CD8-positive, alpha-beta memory T cell (primary cell): ENCODE results near the gene NMBR. TPM values are rescaled to one million over a fixed set of nuclear protein-coding genes. Genes with fewer than 3 reads are reported as not detected.
A peak's percentile ranks its signal among the peaks of the same experiment; 100 is the strongest.
"Not testable (repeated sequence)": the region's sequence is repeated elsewhere in the genome, so short reads cannot be mapped to it uniquely, and the experiment has no call there.

Source experiments
- CTCF ChIA-PET: fragments of 350-600 bp; sonication (Branson Sonifier 250); formaldehyde crosslinking; loops from one replicate; lab custom pipeline; 2021; ENCODE audit warnings: antibody characterized with exemption; lab: Charles Lee
- POLR2A ChIA-PET: fragments of 350-600 bp; sonication (Branson Sonifier 250); formaldehyde crosslinking; loops from one replicate; lab custom pipeline; 2021; ENCODE audit warnings: antibody characterized with exemption; lab: Charles Lee
- DNase-seq, 5 donors: peaks; one replicate each; pipeline versions ENCODE4 v3.0.0 to v3.0.0-alpha.2; 2020 to 2022; ENCODE audit warnings: mixed read lengths in 1 of 5
- H3K27ac ChIP-seq: one replicate; pipeline ENCODE4 v1.7.0; 2013; ENCODE audit warnings: low read depth, mild to moderate bottlenecking, low read length, moderate library complexity
- H3K27me3 ChIP-seq: 2 replicates; pipeline ENCODE4 v1.7.0; 2013; ENCODE audit warnings: low read length, mild to moderate bottlenecking; ENCODE audit not compliant: insufficient read depth, poor library complexity, severe bottlenecking
- H3K36me3 ChIP-seq: 2 replicates; pipeline ENCODE4 v1.7.0; 2013; ENCODE audit warnings: mild to moderate bottlenecking, low read length, moderate library complexity; ENCODE audit not compliant: insufficient read depth
- H3K4me1 ChIP-seq: 2 replicates; pipeline ENCODE4 v1.7.0; 2013; ENCODE audit warnings: mild to moderate bottlenecking, low read length, moderate library complexity; ENCODE audit not compliant: insufficient read depth
- H3K4me3 ChIP-seq: 2 replicates; pipeline ENCODE4 v1.7.0; 2013; ENCODE audit warnings: mild to moderate bottlenecking, low read length
- H3K9me3 ChIP-seq: 2 replicates; pipeline ENCODE4 v1.7.0; 2013; ENCODE audit warnings: mild to moderate bottlenecking, low read length
- H3K27ac Mint-ChIP-seq, 8 donors: one replicate each; pipeline ENCODE4 v1.8.0; 2020 to 2021; ENCODE audit warnings: mixed read lengths in 8 of 8, mild to moderate bottlenecking in 6 of 8, inconsistent platforms in 3 of 8, moderate library complexity in 3 of 8
- H3K27me3 Mint-ChIP-seq, 2 donors: one replicate each; pipeline ENCODE4 v1.8.0; 2020 to 2021; ENCODE audit warnings: mixed read lengths in 2 of 2, mild to moderate bottlenecking in 1 of 2, moderate library complexity in 1 of 2
- H3K36me3 Mint-ChIP-seq, 3 donors: one replicate each; pipeline ENCODE4 v1.8.0; 2020 to 2021; ENCODE audit warnings: mixed read lengths in 3 of 3, inconsistent platforms in 1 of 3, mild to moderate bottlenecking in 1 of 3
- H3K4me1 Mint-ChIP-seq, 3 donors: one replicate each; pipeline ENCODE4 v1.8.0; 2020 to 2021; ENCODE audit warnings: mixed read lengths in 3 of 3, inconsistent platforms in 1 of 3, mild to moderate bottlenecking in 1 of 3
- H3K4me3 Mint-ChIP-seq, 7 donors: one replicate each; pipeline ENCODE4 v1.8.0; 2020 to 2021; ENCODE audit warnings: mixed read lengths in 7 of 7, mild to moderate bottlenecking in 6 of 7, moderate library complexity in 4 of 7, inconsistent platforms in 2 of 7
- H3K9me3 Mint-ChIP-seq, 5 donors: one replicate each; pipeline ENCODE4 v1.8.0; 2020 to 2022; ENCODE audit warnings: mixed read lengths in 5 of 5, mild to moderate bottlenecking in 3 of 5, moderate library complexity in 2 of 5, inconsistent platforms in 1 of 5
- polyA plus RNA-seq: library from polyadenylated mRNA; unstranded; fragments of 300-500 nt; fragmentation: Illumina TruSeq; gene quantifications from one replicate; pipeline ENCODE4 v1.2.3, GENCODE V29; 2021
- total RNA-seq, 2 experiments: library from RNA; stranded (reverse); gene quantifications; one replicate each; pipeline ENCODE4 v1.2.3, GENCODE V29; 2021

Gene NMBR
- total RNA-seq (not detected), polyA plus RNA-seq (not detected)

- DNase-seq, result peak; percentile 94 to 98 (median 97)
- Mint-ChIP-seq H3K27me3 (peaks cover 0 to 4% of the 10 kb centered on the region in 2 donors), H3K4me3 (peak within 1 kb of the TSS; percentile 90 to 96 (median 95)), H3K27ac (peak within 1 kb of the TSS; percentile 82 to 94 (median 92)), H3K9me3 (no peaks in the 10 kb centered on the region), H3K4me1 (peaks cover 57 to 71% (median 66%) of the 10 kb centered on the region in 3 donors), H3K36me3 (peaks cover 0 to 25% (median 5%) of the 10 kb centered on the region in 3 donors)
- peaks cover 39% of the 10 kb centered on the region for H3K4me1 ChIP-seq
- H3K9me3 ChIP-seq, result no peaks in the 10 kb centered on the region
- H3K27ac ChIP-seq, result peak within 1 kb of the TSS; percentile 82
- H3K36me3 ChIP-seq, result no peaks in the 10 kb centered on the region
- H3K27me3 ChIP-seq, result no peaks in the 10 kb centered on the region
- POLR2A ChIA-PET, result interaction anchor here (0.5 kb wide), 1 partner anchor 226 kb away, joined by 4 read pairs; no protein-coding TSS in a partner anchor
- CTCF ChIA-PET, result interaction anchor here (0.7 to 2.0 kb wide), 11 partner anchors 8 to 1304 kb away, joined by 3 to 11 read pairs (median 4); partner anchors contain the start of genes ADAT2 and PEX3
- peak within 1 kb of the TSS; percentile 93 for H3K4me3 ChIP-seq
Observed at GRCh38 chr6:142146828-142147662, at the start of gene NMBR, which contains the start of gene VTA1. TSS of gene NMBR (minus strand) at chr6:142147122. CDS start at chr6:142088658, 58,464 bp downstream. TSS of gene VTA1 (plus strand) at chr6:142147263. CDS start at chr6:142147288, 25 bp downstream.

GRCh38 chr6:142195862-142196541, 49.1 kb upstream of the NMBR start:
- no peak for DNase-seq
- CTCF ChIA-PET, result interaction anchor here (1.8 to 2.3 kb wide), 2 partner anchors 12 to 49 kb away, joined by 4 to 7 read pairs; partner anchors contain the start of genes NMBR and VTA1
- H3K9me3 ChIP-seq, result no peaks in the 10 kb centered on the region
- H3K4me1 Mint-ChIP-seq, result peaks cover 39 to 58% (median 47%) of the 10 kb centered on the region in 3 donors
- peaks cover 3 to 52% (median 9%) of the 10 kb centered on the region in 3 donors for H3K36me3 Mint-ChIP-seq
- no peaks in the 10 kb centered on the region for H3K9me3 Mint-ChIP-seq
- no peaks in the 10 kb centered on the region for H3K27me3 ChIP-seq
- H3K27me3 Mint-ChIP-seq, result no peaks in the 10 kb centered on the region
- no peak overlapping the region for H3K4me3 ChIP-seq
- peaks cover 19% of the 10 kb centered on the region for H3K36me3 ChIP-seq
- peak overlapping the region in 2 of 8 donors; percentile 44 to 63 for H3K27ac Mint-ChIP-seq
- H3K27ac ChIP-seq, result no peak overlapping the region
- no peaks in the 10 kb centered on the region for H3K4me1 ChIP-seq
- no peak overlapping the region for H3K4me3 Mint-ChIP-seq
- POLR2A ChIA-PET, result no interaction called here

GRCh38 chr6:142193621-142194020, 46.7 kb upstream of the NMBR start:
- Histone ChIP-seq H3K27ac (no peak overlapping the region), H3K4me1 (no peaks in the 10 kb centered on the region), H3K27me3 (no peaks in the 10 kb centered on the region), H3K9me3 (no peaks in the 10 kb centered on the region), H3K36me3 (no peaks in the 10 kb centered on the region), H3K4me3 (no peak overlapping the region)
- peaks cover 38 to 59% (median 57%) of the 10 kb centered on the region in 3 donors for H3K4me1 Mint-ChIP-seq
- no peak overlapping the region for H3K4me3 Mint-ChIP-seq
- no peak for DNase-seq
- no peak overlapping the region for H3K27ac Mint-ChIP-seq
- ChIA-PET CTCF (no interaction called here), POLR2A (no interaction called here)
- peaks cover 7 to 49% (median 10%) of the 10 kb centered on the region in 3 donors for H3K36me3 Mint-ChIP-seq
- no peaks in the 10 kb centered on the region for H3K9me3 Mint-ChIP-seq
- H3K27me3 Mint-ChIP-seq, result no peaks in the 10 kb centered on the region

- DNase-seq, result no peak
- no peaks in the 10 kb centered on the region for H3K36me3 ChIP-seq
- no peaks in the 10 kb centered on the region for H3K4me1 ChIP-seq
- Mint-ChIP-seq H3K9me3 (no peaks in the 10 kb centered on the region), H3K36me3 (peaks cover 7 to 45% (median 10%) of the 10 kb centered on the region in 3 donors), H3K27me3 (no peaks in the 10 kb centered on the region), H3K4me1 (peaks cover 38 to 57% (median 56%) of the 10 kb centered on the region in 3 donors), H3K4me3 (no peak overlapping the region), H3K27ac (peak overlapping the region in 1 of 8 donors; percentile 62)
- H3K27me3 ChIP-seq, result no peaks in the 10 kb centered on the region
- H3K27ac ChIP-seq, result no peak overlapping the region
- H3K9me3 ChIP-seq, result no peaks in the 10 kb centered on the region
- ChIA-PET CTCF (no interaction called here), POLR2A (no interaction called here)
- no peak overlapping the region for H3K4me3 ChIP-seq
Observed at GRCh38 chr6:142192343-142192742, 45.4 kb upstream of the NMBR start.

GRCh38 chr6:142189057-142189456, 42.1 kb upstream of the NMBR start:
- Histone ChIP-seq H3K36me3 (no peaks in the 10 kb centered on the region), H3K4me1 (no peaks in the 10 kb centered on the region), H3K27ac (no peak overlapping the region), H3K4me3 (no peak overlapping the region), H3K27me3 (no peaks in the 10 kb centered on the region), H3K9me3 (no peaks in the 10 kb centered on the region)
- peak overlapping the region in 1 of 8 donors; percentile 10 for H3K27ac Mint-ChIP-seq
- ChIA-PET POLR2A (no interaction called here), CTCF (no interaction called here)
- no peaks in the 10 kb centered on the region for H3K27me3 Mint-ChIP-seq
- no peak for DNase-seq
- H3K9me3 Mint-ChIP-seq, result no peaks in the 10 kb centered on the region
- H3K36me3 Mint-ChIP-seq, result peaks cover 7 to 31% (median 7%) of the 10 kb centered on the region in 3 donors
- H3K4me3 Mint-ChIP-seq, result no peak overlapping the region
- H3K4me1 Mint-ChIP-seq, result peaks cover 21 to 41% (median 39%) of the 10 kb centered on the region in 3 donors

- H3K4me3 Mint-ChIP-seq, H3K27me3 Mint-ChIP-seq, H3K9me3 ChIP-seq, H3K27me3 ChIP-seq, H3K4me1 ChIP-seq, H3K36me3 ChIP-seq, H3K9me3 Mint-ChIP-seq, H3K27ac Mint-ChIP-seq, CTCF ChIA-PET, H3K27ac ChIP-seq, H3K4me3 ChIP-seq: not testable (repeated sequence)
- H3K36me3 Mint-ChIP-seq, result peaks cover 7 to 26% (median 7%) of the 10 kb centered on the region in 3 donors
- POLR2A ChIA-PET, result interaction anchor here (0.6 kb wide), 1 partner anchor 522 kb away, joined by 3 read pairs; no protein-coding TSS in a partner anchor
- peaks cover 16 to 35% (median 32%) of the 10 kb centered on the region in 3 donors for H3K4me1 Mint-ChIP-seq
- peak in 1 of 5 donors; percentile 23 for DNase-seq
Observed at GRCh38 chr6:142188341-142188740, 41.4 kb upstream of the NMBR start.

GRCh38 chr6:142187209-142187608, 40.3 kb upstream of the NMBR start:
- Histone ChIP-seq H3K4me3 (no peak overlapping the region), H3K36me3 (no peaks in the 10 kb centered on the region), H3K9me3 (no peaks in the 10 kb centered on the region), H3K4me1 (no peaks in the 10 kb centered on the region), H3K27me3 (no peaks in the 10 kb centered on the region), H3K27ac (no peak overlapping the region)
- CTCF ChIA-PET, result no interaction called here
- no peaks in the 10 kb centered on the region for H3K27me3 Mint-ChIP-seq
- POLR2A ChIA-PET, result no interaction called here
- H3K4me3 Mint-ChIP-seq, result no peak overlapping the region
- peak overlapping the region in 2 of 8 donors; percentile 62 to 71 for H3K27ac Mint-ChIP-seq
- H3K36me3 Mint-ChIP-seq, result peaks cover 7 to 31% (median 9%) of the 10 kb centered on the region in 3 donors
- peaks cover 12 to 28% (median 28%) of the 10 kb centered on the region in 3 donors for H3K4me1 Mint-ChIP-seq
- no peaks in the 10 kb centered on the region for H3K9me3 Mint-ChIP-seq
- no peak for DNase-seq
